ENCODE results near the gene COL4A6. TPM values are rescaled to one million over a fixed set of nuclear protein-coding genes. Genes with fewer than 3 reads are reported as not detected.

COL4A6 gene
- polyA plus RNA-seq, 1 donor from 2014 or later: 1.6 TPM

DNA sequence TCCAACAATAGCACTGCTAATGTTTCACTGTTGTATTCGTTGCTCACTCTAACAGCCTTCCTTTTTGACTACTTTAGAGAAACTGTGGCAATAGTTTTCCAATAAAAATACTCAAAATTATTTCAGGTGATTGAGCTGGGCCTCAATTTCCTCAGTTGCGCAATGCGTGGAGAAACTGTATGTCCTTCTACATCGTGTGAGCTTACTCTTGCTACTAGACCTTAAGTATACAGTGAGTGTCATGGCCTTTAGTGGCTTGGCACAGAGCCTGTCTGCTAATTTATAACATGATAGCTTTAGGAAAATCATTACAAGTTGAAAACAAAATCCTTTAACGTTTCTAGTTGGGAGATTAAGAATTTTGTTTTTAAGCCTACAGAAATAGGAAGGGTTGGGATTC is 114.5 kb downstream of the COL4A6 start:
- Histone ChIP-seq H3K4me2 (ENCODE audit: low read length) (no peak overlapping the region), H3K9me2 (ENCODE audit: insufficient read depth, low read length) (no peaks in the 10 kb centered on the region), H4K20me1 (ENCODE audit: insufficient read depth) (no peaks in the 10 kb centered on the region), H2AFZ (ENCODE audit: low read depth, low read length) (no peak overlapping the region), H3K79me2 (replicated peaks; ENCODE audit: insufficient read depth, low read length) (no peaks in the 10 kb centered on the region), H3K27ac (ENCODE audit: low read length) (no peak overlapping the region), H3K9me3 (ENCODE audit: low read length) (no peaks in the 10 kb centered on the region), H3K36me3 (ENCODE audit: insufficient read depth, low read length) (no peaks in the 10 kb centered on the region), H3K27me3 (ENCODE audit: insufficient read depth, low read depth, low read length) (no peaks in the 10 kb centered on the region), H3K9ac (ENCODE audit: low read length) (no peak overlapping the region), H3F3A (ENCODE audit: insufficient read depth, low read length, poor library complexity, severe bottlenecking) (no peaks in the 10 kb centered on the region), H3K4me3 (ENCODE audit: low read length) (no peak overlapping the region)
- TF ChIP-seq, protein P1, sequence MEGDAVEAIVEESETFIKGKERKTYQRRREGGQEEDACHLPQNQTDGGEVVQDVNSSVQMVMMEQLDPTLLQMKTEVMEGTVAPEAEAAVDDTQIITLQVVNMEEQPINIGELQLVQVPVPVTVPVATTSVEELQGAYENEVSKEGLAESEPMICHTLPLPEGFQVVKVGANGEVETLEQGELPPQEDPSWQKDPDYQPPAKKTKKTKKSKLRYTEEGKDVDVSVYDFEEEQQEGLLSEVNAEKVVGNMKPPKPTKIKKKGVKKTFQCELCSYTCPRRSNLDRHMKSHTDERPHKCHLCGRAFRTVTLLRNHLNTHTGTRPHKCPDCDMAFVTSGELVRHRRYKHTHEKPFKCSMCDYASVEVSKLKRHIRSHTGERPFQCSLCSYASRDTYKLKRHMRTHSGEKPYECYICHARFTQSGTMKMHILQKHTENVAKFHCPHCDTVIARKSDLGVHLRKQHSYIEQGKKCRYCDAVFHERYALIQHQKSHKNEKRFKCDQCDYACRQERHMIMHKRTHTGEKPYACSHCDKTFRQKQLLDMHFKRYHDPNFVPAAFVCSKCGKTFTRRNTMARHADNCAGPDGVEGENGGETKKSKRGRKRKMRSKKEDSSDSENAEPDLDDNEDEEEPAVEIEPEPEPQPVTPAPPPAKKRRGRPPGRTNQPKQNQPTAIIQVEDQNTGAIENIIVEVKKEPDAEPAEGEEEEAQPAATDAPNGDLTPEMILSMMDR (IDR thresholded peaks at IDR 0.05; ENCODE audit: poor library complexity, severe bottlenecking): no peak
- TF ChIP-seq EZH2 (IDR thresholded peaks at IDR 0.05; ENCODE audit: borderline replicate concordance, insufficient read depth, low read length, poor library complexity, severe bottlenecking) (no peak), REST (IDR thresholded peaks at IDR 0.05; ENCODE audit: borderline replicate concordance) (no peak), MXI1 (conservative IDR thresholded peaks at IDR 0.05; ENCODE audit: poor library complexity, severe bottlenecking) (no peak), EP300 (conservative IDR thresholded peaks at IDR 0.05; ENCODE audit: poor library complexity, severe bottlenecking) (no peak), RAD21 (conservative IDR thresholded peaks at IDR 0.05) (no peak), POLR2AphosphoS5 (IDR thresholded peaks at IDR 0.05) (no peak), SMC3 (conservative IDR thresholded peaks at IDR 0.05; ENCODE audit: poor library complexity) (no peak), TAF1 (IDR thresholded peaks at IDR 0.05; ENCODE audit: low read depth) (no peak)

GRCh38 chrX:108322234-108322633 is 116.0 kb downstream of the COL4A6 start:
- Histone ChIP-seq H3K4me2 (ENCODE audit: low read length) (no peak overlapping the region), H3K27ac (ENCODE audit: low read length) (no peak overlapping the region), H3K4me3 (ENCODE audit: low read length) (no peak overlapping the region), H4K20me1 (ENCODE audit: insufficient read depth) (no peaks in the 10 kb centered on the region), H3K9me2 (ENCODE audit: insufficient read depth, low read length) (no peaks in the 10 kb centered on the region), H3K27me3 (ENCODE audit: insufficient read depth, low read depth, low read length) (no peaks in the 10 kb centered on the region), H3K9ac (ENCODE audit: low read length) (no peak overlapping the region), H3F3A (ENCODE audit: insufficient read depth, low read length, poor library complexity, severe bottlenecking) (no peaks in the 10 kb centered on the region), H3K36me3 (ENCODE audit: insufficient read depth, low read length) (no peaks in the 10 kb centered on the region), H3K79me2 (replicated peaks; ENCODE audit: insufficient read depth, low read length) (no peaks in the 10 kb centered on the region), H3K9me3 (ENCODE audit: low read length) (no peaks in the 10 kb centered on the region), H2AFZ (ENCODE audit: low read depth, low read length) (no peak overlapping the region)
- no peak for TF ChIP-seq EZH2 (IDR thresholded peaks at IDR 0.05; ENCODE audit: borderline replicate concordance, insufficient read depth, low read length, poor library complexity, severe bottlenecking)

DNA sequence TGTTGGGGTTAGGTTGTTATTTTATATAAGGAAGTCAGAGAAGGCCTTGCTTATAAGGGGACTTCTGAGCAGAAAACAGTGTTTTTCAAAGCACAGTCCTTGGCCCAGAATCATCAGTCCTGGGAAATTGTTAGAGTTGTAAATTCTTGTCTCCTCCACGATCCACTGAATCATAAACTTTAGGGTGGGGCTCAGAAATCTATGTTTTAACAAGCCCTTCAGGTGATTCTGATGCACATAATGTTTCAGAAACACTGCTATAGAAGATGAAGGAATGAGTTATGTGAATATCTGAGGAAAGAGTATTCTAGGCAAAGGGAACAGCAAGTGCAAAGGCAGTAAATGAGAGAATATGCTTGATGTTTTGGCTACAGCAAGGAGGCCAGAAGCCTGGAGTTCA is 121.8 kb downstream of the COL4A6 start:
- no peaks in the 10 kb centered on the region for H3K36me3 ChIP-seq (ENCODE audit: insufficient read depth, low read length)

More for the DNA sequence above, 121.8 kb downstream of the COL4A6 start:
- no peaks in the 10 kb centered on the region for H3F3A ChIP-seq (ENCODE audit: insufficient read depth, low read length, poor library complexity, severe bottlenecking)
- H3K4me2 ChIP-seq (ENCODE audit: low read length): no peak overlapping the region
- H3K4me3 ChIP-seq (ENCODE audit: low read length): no peak overlapping the region
- H3K27me3 ChIP-seq (ENCODE audit: insufficient read depth, low read depth, low read length): no peaks in the 10 kb centered on the region
- H3K9me3 ChIP-seq (ENCODE audit: low read length): no peaks in the 10 kb centered on the region
- H3K9me2 ChIP-seq (ENCODE audit: insufficient read depth, low read length): no peaks in the 10 kb centered on the region
- H4K20me1 ChIP-seq (ENCODE audit: insufficient read depth): no peaks in the 10 kb centered on the region
- no peaks in the 10 kb centered on the region for H3K79me2 ChIP-seq (replicated peaks; ENCODE audit: insufficient read depth, low read length)
- no peak overlapping the region for H3K9ac ChIP-seq (ENCODE audit: low read length)
- TF ChIP-seq RAD21 (conservative IDR thresholded peaks at IDR 0.05) (no peak), TAF1 (IDR thresholded peaks at IDR 0.05; ENCODE audit: low read depth) (no peak)
- H3K27ac ChIP-seq (ENCODE audit: low read length): no peak overlapping the region
- H2AFZ ChIP-seq (ENCODE audit: low read depth, low read length): no peak overlapping the region

Data from neural cell (in vitro differentiated cells).